Measurements from ENCODE around the gene WDR76.
"Not testable (repeated sequence)": the region's sequence is repeated elsewhere in the genome, so short reads cannot be mapped to it uniquely, and the experiment has no call there.

Gene WDR76

DNA sequence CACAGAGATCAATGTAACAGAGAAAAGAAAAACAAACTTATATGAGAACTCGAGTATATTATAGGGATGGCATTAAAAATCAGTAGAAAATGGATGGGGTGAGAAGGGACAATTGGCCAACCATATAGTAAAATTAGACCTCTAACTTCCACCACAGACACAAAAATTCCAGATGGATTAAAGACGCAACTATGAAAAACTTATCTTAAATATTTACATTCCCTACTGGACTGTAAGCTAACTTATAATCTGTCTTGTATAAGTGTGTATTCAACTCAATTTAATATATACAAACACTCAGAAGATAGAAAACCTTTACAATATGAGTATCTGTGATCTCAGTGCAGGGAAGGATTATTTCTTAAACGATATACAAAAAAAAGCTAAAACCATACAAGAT lies 5.3 kb upstream of the WDR76 start:
- no peak for DNase-seq (ENCODE audit: low spot score)

DNA sequence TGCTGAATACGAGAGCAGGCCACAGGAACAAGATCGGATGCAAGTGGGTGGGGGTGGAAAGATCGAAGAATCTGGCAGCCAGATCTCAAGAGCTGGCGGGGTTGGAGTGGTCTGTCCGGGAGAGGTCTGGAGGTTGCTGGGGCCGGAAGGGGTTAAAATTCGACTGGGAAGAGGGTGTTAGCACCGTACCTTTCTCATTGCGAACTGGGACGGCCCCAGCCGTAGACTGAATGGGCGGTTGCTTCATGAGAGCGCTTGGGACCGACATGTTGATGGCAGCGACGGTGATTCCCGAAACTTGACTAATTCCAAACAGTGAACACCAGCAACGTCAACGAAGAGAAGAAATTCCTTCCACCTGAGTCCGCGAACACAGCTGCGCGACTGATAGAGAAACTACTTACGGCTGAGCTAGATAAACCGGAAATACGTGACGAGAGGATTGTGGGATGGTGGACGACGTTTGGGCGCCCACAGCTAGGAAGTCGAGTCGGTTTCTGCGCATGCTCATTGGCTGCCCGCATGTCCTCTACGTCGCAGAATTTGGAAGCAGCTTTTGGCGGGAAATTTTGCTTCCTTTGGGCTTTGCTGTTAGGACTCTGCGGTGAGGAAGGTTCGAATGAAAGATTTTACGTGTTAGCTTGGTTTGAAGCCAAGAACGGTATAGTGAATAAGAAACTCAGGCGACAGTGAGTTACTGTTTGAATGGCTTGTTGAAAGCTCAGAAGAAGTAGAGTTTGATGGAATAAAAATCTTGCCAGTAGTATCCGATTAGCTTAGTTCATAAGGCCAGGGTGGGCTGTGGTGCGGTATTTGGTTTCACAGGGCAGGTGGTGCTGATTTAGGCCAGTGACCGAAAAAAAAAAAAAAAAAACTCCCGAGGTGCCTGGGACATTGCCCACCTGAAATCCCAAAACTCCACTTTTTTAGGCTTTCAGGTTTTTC lies 2.2 kb upstream of the WDR76 start, which contains the start of gene MFAP1:
Gene MFAP1, minus strand, starts transcription at position 389 of the 945 bp plus-strand sequence. Its CDS starts 121 bp downstream, at position 268.
- peak; percentile 100 for DNase-seq (ENCODE audit: low spot score)

DNA sequence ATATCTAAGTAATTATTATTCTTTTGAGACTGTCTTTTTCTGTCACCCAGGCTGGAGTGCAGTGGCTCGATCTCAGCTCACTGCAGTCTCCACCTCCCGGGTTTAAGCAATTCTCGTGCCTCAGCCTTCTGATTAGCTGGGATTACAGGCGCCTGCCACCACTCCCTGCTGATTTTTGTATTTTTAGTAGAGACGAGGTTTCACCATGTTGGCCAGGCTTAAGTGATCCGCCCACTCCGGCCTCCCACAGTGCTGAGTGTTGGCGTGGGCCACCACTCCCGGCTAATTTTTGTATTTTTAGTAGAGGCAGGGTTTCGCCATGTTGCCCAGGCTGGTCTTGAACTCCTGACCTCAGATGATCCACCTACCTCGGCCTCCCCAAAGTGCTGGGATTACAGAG lies 1.5 kb upstream of the WDR76 start:
- not testable (repeated sequence) for DNase-seq (ENCODE audit: low spot score)

DNA sequence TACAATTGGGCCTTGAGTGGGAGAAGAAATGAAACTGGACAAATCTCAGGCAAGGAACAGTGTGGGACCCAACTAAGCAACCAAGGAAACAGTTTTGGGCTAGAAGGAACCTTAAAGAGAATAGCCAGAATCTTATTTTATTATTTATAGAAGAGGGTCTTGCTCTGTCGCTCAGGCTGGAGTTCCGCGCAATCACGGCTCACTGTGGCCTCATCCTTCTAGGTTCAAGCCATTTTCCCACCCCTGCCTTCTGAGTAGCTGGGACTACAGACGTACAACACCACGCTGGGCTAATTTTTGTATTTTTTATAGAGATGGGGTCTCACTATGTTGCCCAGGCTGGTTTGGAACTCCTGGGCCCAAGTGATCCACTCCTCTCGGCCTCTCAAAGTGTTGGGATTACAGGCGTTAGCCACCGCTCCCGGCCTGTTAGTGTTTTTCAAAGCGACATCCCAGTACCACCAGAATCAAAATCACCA lies 734 bp upstream of the WDR76 start:
- no peak for DNase-seq (ENCODE audit: low spot score)

DNA sequence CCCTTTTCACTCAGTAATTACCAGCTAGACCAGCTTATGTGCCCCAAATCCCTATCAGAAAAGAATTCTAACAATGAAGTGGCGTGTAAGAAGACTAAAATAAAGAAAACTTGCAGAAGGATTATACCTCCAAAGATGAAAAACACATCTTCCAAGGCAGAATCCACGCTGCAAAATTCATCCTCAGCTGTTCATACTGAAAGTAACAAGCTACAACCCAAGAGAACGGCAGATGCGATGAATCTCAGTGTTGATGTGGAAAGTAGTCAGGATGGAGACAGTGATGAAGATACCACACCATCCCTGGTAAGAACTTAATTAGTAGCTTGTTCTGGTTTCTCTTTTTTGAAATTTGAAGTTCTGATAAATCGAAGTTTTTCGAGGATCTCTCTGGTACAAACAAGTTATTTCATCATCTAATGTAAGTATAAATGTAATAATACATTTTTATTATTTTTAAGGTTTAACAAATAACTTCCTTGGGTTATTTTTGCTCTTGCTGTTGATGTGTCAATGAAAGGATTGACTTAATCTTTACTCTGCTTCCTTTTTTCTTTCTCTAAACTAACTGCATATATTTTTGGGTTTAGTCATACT lies 1.4 kb downstream of the WDR76 start:
- peak; percentile 53 for DNase-seq (ENCODE audit: low spot score)

DNA sequence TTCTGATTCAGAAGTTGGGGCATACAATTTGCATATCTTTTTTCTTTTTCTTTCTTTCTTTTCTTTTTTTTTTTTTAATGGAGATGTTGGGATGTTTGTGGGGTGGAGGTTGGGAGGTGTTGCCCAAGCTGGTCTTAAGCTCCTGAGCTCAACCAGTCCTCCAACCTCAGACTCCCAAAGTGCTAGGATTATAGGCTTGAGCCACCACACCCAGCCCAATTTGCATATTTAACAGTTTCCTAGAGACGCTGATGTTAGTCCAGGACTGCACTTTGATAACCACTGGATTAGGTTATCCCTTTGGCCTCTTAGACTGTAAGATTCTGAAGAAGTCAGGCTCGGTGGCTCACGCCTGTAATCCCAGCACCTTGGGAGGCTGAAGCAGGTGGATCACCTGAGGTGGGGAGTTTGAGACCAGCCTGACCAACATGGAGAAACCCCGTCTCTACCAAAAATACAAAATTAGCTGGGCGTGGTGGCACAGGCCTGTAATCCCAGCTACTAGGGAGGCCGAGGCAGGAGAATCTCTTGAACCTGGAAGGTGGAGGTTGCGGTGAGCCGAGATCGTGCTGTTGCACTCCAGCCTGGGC lies 3.2 kb downstream of the WDR76 start:
- not testable (repeated sequence) for DNase-seq (ENCODE audit: low spot score)

DNA sequence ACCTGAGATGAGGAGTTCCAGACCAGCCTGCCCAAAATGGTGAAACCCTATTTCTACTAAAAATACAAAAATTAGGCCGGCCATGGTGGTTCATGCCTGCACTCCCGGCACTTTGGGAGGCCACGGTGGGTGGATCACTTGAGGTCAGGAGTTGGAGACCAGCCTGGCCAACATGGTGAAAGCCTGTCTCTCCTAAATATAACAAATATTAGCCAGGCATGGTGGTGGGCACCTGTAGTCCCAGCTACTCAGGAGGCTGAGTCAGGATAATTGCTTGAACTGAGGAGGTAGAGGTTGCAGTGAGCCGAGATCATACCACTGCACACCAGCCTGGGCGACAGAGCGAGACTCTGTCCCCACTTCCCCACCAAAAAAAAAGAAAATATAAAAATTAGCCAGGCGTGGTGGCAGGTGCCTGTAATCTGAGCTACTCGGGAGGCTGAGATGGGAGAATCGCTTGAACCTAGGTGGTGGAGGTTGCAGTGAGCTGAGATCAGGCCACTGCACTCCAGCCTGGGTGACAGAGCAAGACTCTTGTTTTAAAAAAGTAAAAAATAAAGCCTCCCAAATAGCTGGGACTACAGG lies 4.0 kb downstream of the WDR76 start:
- DNase-seq (ENCODE audit: low spot score), result not testable (repeated sequence)

DNA sequence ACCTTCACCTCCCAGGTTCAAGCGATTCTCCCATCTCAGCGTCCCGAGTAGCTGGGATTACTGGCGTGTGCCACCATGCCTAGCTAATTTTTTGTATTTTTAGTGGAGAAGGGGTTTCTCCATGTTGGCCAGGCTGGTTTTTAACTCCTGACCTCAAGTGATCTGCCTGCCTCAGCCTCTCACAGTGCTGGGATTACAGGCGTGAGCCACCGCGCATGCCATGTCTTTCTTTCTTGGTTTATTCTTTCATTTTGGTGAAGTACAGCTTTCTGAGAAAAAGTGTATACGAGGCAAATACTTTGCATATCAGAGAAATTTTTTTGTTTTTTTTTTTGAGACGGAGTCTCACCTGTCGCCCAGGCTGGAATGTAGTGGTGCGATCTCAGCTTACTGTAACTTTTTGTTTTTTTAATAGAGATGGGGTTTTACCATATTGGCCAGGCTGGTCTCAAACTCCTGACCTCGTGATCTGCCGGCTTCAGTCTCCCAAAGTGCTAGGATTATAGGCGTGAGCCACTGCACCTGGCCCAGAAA lies 4.8 kb downstream of the WDR76 start:
- not testable (repeated sequence) for DNase-seq (ENCODE audit: low spot score)

DNA sequence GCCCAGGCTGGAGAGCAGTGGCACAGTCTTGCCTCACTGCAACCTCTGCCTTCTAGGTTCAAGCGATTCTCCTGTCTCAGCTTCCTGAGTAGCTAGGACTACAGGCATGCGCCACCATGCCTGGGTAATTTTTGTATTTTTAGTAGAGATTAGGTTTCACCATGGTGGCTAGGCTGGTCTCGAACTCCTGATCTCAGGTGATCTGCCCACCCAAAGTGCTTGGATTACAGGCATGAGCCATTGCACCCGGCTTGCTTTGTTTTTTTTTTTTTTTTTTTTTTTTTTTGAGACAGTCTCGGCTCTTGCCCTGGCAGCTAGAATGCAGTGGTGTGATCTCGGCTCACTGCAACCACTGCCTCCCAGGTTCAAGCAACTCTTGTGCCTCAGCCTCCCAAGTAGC lies 5.7 kb downstream of the WDR76 start:
- DNase-seq (ENCODE audit: low spot score), result not testable (repeated sequence)

DNA sequence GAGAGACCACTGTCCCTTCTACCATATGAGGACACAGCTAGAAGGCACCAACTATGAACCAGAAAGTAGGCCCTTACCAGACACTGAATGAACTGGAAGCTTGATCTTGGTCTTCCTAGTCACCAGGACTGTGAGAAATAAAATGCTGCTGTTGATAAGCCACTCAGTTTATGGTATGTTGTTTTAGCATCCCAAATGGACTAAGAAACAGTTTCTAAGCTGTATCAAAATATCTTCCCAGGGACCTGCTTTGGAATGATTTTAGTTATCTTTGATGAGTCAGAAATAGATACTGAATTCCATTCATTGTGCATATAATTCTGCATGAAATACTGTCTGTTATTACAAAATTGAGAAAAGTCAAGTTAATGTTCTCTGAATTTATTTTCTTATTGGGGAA lies 18.6 kb downstream of the WDR76 start:
- DNase-seq (ENCODE audit: low spot score), result no peak

DNA sequence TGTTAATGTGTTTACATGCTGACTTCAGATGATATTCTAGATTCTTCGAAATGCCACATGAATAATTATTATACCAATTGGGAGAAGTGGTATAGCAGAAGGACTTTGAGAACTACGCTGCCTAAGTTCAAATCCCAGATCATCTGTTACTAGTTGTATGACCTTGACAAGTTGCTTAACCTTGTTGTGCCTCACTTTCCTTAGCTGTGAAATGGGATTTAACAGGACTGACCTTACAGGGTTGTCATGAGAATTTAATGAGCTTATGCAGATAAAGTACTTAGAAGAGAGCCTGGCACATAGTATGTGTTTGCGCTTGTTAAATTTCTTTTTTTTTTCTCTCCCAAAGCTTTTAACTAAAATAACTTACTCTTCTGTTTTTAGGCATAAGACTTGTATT lies 24.4 kb downstream of the WDR76 start:
- DNase-seq (ENCODE audit: low spot score), result no peak

DNA sequence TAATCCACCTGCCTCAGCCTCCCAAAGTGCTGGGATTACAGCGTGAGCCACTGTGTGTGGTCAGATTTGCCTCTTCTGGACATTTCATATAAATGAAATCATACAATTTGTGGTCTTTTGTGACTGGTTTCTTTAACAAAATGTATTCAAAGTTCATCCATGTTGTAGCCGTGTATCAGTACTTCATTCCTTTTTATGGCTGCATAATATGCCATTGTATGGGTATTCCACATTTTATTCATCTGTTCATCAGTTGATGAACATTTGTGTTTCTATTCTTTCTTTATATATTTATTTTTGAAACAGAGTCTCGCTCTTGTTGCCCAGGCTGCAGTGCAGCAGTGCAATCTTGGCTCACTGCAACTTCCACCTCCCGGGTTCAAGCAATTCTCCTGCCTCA lies 25.8 kb downstream of the WDR76 start:
- no peak for DNase-seq (ENCODE audit: low spot score)

DNA sequence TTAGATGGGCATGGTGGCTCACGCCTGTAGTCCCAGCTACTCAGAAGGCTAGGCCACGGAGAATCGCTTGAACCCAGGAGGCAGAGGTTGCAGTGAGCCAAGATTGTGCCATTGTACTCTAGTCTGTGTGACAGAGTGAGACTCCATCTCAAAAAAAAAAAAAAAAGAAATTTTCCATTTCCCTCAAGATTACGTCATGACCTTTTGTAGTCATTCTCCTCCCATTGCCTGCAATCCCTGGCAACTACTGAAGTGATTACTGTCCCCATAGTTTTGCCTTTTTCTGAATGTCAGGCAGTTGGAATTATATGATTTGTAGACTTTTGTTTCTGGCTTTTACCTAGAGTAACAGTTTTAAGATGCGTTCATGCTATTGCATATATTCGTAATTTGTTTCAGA lies 28.0 kb downstream of the WDR76 start:
- no peak for DNase-seq (ENCODE audit: low spot score)

DNA sequence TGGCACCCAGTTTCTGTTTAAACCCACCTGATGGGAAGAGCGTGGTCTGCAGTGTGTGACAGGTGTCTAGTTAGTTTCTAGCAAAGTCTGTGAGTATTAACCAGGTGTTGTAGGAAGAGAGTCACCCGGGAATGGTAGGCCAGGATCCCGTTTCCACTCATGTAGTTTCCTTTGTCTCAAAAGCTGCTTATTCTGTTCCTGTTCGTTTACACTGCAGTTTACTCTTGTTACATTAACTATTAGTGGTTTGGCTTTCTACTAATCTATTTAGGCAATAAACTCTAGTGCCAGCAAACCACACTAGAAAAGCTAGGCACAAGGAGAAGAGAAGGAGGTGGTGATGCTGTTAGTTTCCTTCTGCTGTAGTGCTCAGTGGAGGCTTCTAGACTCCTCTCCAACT lies 32.7 kb downstream of the WDR76 start:
- no peak for DNase-seq (ENCODE audit: low spot score)

DNA sequence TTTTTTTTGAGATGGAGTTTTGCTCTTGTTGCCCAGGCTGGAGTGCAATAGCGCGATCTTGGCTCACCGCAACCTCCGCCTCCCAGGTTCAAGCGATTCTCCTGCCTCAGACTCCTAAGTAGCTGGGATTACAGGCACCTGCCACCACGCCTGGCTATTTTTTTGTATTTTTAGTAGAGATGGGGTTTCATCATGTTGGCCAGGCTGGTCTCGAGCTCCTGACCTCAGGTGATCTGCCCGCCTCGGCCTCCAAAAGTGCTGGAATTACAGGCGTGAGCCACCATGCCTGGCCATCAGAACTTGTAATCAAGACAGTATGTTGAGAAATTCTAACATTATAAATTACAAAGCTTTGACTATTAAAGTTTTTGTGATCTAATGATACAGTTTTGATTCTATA lies 39.8 kb downstream of the WDR76 start:
- DNase-seq (ENCODE audit: low spot score), result not testable (repeated sequence)

DNA sequence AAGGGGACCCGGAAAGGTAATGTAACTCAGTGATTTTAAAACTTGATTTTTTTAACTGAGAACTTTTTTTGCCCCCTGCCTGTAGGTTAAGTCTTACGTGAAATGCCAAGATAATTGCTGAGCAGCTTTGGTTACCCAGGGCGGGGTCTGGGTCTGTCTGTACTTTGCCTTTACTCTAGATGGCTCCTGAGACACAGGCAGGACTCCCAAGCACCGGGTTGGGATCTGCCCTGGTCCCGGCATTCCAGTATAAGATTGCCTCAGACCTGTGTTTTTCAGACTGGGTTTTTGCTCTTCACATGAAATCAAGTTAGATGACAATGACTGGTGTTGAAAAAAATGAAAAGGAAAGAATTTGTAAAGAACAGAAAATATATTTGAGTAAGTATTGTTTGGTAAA lies 40.3 kb downstream of the WDR76 start:
- DNase-seq (ENCODE audit: low spot score), result no peak

DNA sequence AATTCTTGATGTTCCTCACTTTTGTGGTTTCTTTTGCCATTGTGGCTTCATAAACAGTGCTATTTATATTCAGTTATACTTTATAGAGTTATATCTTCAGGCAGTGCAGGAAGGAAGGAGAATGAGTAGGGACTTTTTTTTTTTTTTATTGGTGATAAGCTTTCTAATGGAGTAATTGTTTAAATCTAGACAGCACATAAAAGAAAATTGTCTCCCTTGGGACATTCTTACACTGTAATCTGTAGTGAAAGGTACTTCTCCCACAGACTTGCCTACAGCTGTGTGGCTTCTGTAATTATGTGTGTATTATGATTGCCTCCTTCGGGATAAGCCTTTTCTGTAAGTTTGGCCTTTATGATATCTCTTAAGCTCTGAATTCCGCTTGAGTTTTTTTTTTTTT lies 41.6 kb downstream of the WDR76 start:
- no peak for DNase-seq (ENCODE audit: low spot score)

DNA sequence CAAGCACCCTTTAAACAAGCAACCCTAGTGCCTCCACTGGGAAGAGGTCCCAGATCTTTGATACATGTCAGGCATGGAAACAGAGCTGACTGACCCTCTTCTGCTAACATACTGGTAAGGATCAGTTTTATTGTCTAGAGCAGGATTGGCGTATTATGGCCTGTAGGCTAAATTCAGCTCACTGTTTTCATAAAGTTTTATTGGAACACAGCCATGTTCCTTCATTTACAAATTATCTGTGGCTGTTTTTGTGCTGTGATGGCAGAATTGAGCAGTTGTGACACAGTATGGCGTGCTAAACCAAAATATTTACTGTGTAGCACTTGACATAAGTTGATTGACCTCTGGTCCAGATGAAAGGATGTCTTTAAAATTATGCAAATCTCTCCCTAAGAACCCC lies 45.0 kb downstream of the WDR76 start:
- DNase-seq (ENCODE audit: low spot score), result no peak

DNA sequence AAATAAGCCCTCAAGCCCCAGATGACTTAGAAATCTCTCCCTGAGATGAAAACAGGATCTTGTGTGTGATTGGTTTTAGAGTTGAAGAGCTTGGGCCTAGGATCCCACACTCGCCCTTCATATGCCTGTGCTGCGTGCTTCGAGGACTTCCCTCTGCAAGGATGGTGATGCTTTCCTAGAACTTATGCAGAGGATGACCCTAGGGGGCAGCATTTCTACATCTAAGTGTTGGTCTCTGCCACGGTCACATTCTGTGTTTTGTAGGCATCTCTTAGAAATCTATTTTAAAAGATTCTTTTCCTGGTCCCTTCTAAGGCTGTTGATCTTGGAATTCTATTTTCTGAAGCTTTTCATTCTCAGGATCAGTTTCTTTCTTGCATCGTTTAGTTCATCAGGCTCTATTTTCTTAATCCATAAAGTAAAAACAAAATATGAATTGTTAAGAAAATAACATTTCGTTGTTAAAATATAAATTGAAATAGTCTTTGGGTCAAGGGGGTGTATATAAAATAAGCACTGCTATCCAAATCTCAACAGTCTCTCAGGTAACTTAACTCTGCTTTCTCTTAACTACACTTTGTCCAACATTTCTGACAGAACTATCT lies 45.7 kb downstream of the WDR76 start:
- DNase-seq (ENCODE audit: low spot score), result peak; percentile 59

DNA sequence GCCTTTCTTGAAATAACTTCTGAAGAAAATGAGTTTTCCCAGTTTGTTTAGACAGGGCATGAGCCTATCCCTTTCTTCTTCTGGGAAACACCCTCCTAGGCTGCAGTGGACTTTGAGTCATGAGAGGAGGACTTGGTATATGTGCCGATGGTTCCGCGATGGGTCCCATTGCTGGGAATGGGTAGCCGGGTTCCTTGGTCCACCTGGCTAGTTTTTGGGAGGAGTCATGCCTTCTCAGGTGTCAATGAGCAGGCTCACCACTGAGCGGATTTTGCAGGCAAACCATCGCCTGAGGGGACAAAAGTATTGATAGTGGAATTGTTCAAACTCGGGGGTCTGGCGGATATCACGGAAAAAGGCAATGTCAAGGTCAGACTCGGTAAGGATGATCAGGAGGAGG lies 46.8 kb downstream of the WDR76 start:
- no peak for DNase-seq (ENCODE audit: low spot score)

DNA sequence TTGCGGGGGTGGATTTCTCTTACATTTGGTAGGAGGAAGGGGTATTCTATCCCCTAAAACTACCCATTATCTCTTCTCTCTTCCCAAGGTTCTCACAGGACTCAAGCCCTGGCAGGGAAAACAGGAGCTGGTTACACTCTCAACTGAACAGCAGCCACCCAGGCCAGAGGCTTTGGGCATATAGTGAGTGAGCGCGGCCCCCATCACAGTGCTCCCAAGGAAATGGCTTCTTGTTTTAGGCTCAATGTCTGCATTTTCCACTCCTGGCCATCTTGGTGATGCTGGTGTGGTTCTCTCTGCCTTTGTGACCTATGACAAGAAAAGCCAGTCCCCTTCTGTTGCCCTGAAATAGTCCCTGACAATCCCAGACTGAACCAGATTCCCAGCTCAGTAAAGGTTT lies 50.1 kb downstream of the WDR76 start:
- DNase-seq (ENCODE audit: low spot score), result no peak

DNA sequence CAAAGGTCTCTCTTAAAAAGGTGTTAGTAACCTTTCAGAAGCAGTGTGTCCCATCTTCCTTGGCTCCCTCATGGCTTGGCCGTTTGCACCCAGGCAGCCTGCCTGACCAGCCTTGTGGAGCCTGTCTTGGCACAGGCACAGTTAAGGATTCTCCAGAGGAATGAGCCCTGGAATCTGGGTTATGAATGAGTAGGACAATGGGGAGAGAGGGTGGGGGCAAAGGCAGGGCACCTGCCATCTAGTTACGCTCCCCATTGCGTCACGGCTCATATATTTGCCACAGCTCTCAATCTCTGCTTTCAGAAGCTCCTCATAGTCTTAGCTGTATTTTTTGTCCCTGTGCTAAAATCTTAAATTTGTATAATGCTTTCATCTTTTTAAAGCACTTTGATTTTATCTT lies 50.6 kb downstream of the WDR76 start:
- no peak for DNase-seq (ENCODE audit: low spot score)

All from RKO (cell line).